ENCODE measurements around the gene NKX2-3.

The NKX2-3 gene

GRCh38 chr10:99583687-99584086 lies 50.9 kb downstream of the NKX2-3 start:
- DNase-seq = no peak

Data from C1 segment of cervical spinal cord (tissue), 14 donors.